ENCODE measurements around the gene SCN8A.

SCN8A gene

DNA sequence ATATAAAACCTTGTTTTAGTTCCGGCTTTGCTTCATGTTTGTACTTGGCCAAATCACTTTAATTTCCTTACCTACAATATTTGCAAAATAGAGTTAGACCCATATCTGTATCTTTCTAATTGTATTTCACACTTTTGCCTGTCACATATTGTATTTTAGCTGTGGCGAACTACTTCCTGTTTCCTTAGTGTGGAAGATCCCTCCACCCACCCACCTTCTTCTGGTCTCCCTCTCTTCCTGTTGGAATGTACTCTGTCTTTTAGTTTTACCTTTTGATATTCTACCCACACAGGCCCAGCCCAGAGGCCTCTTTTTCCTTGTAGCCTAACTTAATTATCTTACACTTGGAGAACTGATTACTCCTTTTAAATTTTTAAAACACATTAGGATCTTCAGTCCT is 78.2 kb downstream of the SCN8A start:
- Mint-ChIP-seq H3K27me3 (no peaks in the 10 kb centered on the region), H3K4me1 (ENCODE audit: low read depth) (peaks cover 5% of the 10 kb centered on the region), H3K36me3 (ENCODE audit: low read depth) (no peaks in the 10 kb centered on the region), H3K27ac (no peak overlapping the region), H3K9me3 (no peaks in the 10 kb centered on the region), H3K4me3 (no peak overlapping the region)
- intact Hi-C loops (cut with micrococcal nuclease): no loop called here

DNA sequence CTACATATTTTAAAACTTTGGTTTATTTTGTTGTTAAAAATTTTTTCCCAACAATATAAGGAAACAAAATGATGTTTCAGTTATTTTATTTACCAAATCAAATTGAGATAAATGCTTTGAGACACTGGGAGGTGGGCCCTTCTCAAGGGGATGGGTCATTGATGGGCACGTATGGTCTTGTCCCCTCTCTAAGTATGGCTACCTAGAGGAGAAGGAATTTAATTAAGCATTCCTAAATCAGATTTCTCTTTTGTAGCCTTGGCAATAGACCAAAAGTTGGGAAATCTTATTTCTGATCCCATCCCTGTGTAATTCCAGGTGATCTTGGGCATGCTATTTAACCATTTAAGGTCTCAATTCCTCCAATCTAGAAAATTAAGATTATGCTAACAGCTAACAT is 79.0 kb downstream of the SCN8A start:
- no peak overlapping the region for H3K27ac Mint-ChIP-seq
- intact Hi-C loops (cut with micrococcal nuclease): no loop called here
- H3K4me3 Mint-ChIP-seq: no peak overlapping the region

GRCh38 chr12:51672334-51672733 is 81.3 kb downstream of the SCN8A start:
- no peaks in the 10 kb centered on the region for H3K27me3 Mint-ChIP-seq
- intact Hi-C loops (cut with micrococcal nuclease): no loop called here
- peaks cover 5% of the 10 kb centered on the region for H3K4me1 Mint-ChIP-seq (ENCODE audit: low read depth)
- H3K27ac Mint-ChIP-seq: no peak overlapping the region
- H3K9me3 Mint-ChIP-seq: no peaks in the 10 kb centered on the region
- no peak overlapping the region for H3K4me3 Mint-ChIP-seq
- no peaks in the 10 kb centered on the region for H3K36me3 Mint-ChIP-seq (ENCODE audit: low read depth)

More for the DNA sequence above, 79.0 kb downstream of the SCN8A start:
- H3K36me3 Mint-ChIP-seq (ENCODE audit: low read depth): no peaks in the 10 kb centered on the region
- peaks cover 5% of the 10 kb centered on the region for H3K4me1 Mint-ChIP-seq (ENCODE audit: low read depth)
- no peaks in the 10 kb centered on the region for H3K27me3 Mint-ChIP-seq
- H3K9me3 Mint-ChIP-seq: no peaks in the 10 kb centered on the region

- H3K27me3 Mint-ChIP-seq: no peaks in the 10 kb centered on the region
- intact Hi-C loops (cut with micrococcal nuclease): no loop called here
- H3K4me3 Mint-ChIP-seq: no peak overlapping the region
- no peaks in the 10 kb centered on the region for H3K36me3 Mint-ChIP-seq (ENCODE audit: low read depth)
- H3K4me1 Mint-ChIP-seq (ENCODE audit: low read depth): no peaks in the 10 kb centered on the region
- no peak overlapping the region for H3K27ac Mint-ChIP-seq
- H3K9me3 Mint-ChIP-seq: no peaks in the 10 kb centered on the region
Observed at GRCh38 chr12:51675071-51675803, 84.2 kb downstream of the SCN8A start.

- Mint-ChIP-seq H3K4me1 (ENCODE audit: low read depth) (no peaks in the 10 kb centered on the region), H3K36me3 (ENCODE audit: low read depth) (no peaks in the 10 kb centered on the region), H3K27ac (no peak overlapping the region), H3K4me3 (no peak overlapping the region), H3K9me3 (no peaks in the 10 kb centered on the region), H3K27me3 (no peaks in the 10 kb centered on the region)
- intact Hi-C loops (cut with micrococcal nuclease): no loop called here
Observed at GRCh38 chr12:51676875-51677274, 85.8 kb downstream of the SCN8A start.

- Mint-ChIP-seq H3K27me3 (no peaks in the 10 kb centered on the region), H3K36me3 (ENCODE audit: low read depth) (no peaks in the 10 kb centered on the region), H3K4me3 (no peak overlapping the region), H3K9me3 (no peaks in the 10 kb centered on the region), H3K27ac (no peak overlapping the region), H3K4me1 (ENCODE audit: low read depth) (no peaks in the 10 kb centered on the region)
- intact Hi-C loops (cut with micrococcal nuclease): no loop called here
Observed at GRCh38 chr12:51677284-51677968, 86.4 kb downstream of the SCN8A start.

DNA sequence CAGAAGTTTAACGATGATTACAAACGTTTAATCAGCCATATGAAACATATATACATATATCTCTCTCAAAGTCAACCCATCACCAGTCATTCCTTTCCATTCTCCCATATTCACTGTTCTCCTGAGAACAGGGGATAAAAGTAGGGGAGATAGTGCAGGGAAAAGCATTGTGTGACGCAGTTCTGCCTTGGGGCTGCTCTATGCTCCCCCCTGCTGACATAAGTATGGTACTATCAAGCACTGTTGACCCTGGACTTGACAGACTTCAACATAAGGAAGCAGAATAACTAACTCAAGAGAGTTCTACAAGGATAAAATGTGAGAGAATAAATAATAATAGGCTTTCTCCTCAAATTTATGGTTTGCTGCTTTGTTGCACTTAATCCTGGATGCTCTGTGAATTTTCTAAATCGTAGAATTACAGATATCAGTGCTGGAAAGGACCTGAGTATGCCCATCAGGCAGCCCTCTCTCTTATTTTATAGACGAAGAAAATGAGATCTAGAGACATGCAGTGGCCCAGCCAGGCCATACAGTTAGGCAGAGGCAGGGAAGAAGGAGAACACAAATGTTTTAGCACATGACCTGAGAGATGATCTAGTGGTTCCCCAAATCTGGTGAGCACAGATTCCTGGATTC is 87.2 kb downstream of the SCN8A start:
- intact Hi-C loops (cut with micrococcal nuclease): no loop called here
- Mint-ChIP-seq H3K4me3 (no peak overlapping the region), H3K27me3 (no peaks in the 10 kb centered on the region), H3K9me3 (no peaks in the 10 kb centered on the region), H3K36me3 (ENCODE audit: low read depth) (no peaks in the 10 kb centered on the region), H3K27ac (no peak overlapping the region), H3K4me1 (ENCODE audit: low read depth) (no peaks in the 10 kb centered on the region)

DNA sequence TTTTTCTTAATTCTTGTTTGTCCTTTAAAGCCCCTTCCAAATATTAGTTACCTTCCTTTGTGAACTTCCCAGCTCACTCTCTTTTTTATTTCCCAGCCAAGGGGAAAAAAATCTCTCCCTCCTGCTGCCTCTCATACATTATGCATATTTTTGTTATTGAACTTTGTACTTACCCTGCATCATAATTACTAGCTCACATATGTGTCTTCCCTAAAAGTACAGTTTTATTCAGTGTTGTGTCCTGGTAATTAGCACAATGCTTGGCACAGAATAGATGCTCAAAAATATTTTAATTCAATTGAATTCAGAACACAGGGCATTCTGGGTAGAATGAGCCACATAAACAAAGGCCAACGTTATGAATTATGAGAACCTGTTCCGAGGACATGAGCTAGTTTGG is 91.9 kb downstream of the SCN8A start:
- Mint-ChIP-seq H3K9me3 (no peaks in the 10 kb centered on the region), H3K4me1 (ENCODE audit: low read depth) (peaks cover 17% of the 10 kb centered on the region), H3K4me3 (no peak overlapping the region), H3K27me3 (no peaks in the 10 kb centered on the region), H3K36me3 (ENCODE audit: low read depth) (no peaks in the 10 kb centered on the region), H3K27ac (no peak overlapping the region)
- intact Hi-C loops (cut with micrococcal nuclease): no loop called here

GRCh38 chr12:51683763-51684357 is 92.8 kb downstream of the SCN8A start:
- Mint-ChIP-seq H3K27me3 (no peaks in the 10 kb centered on the region), H3K36me3 (ENCODE audit: low read depth) (no peaks in the 10 kb centered on the region), H3K27ac (no peak overlapping the region), H3K9me3 (no peaks in the 10 kb centered on the region), H3K4me1 (ENCODE audit: low read depth) (peaks cover 17% of the 10 kb centered on the region), H3K4me3 (no peak overlapping the region)
- intact Hi-C loops (cut with micrococcal nuclease): no loop called here

- H3K36me3 Mint-ChIP-seq (ENCODE audit: low read depth): no peaks in the 10 kb centered on the region
- H3K27me3 Mint-ChIP-seq: no peaks in the 10 kb centered on the region
- H3K4me1 Mint-ChIP-seq (ENCODE audit: low read depth): peaks cover 17% of the 10 kb centered on the region
- H3K27ac Mint-ChIP-seq: no peak overlapping the region
- no peaks in the 10 kb centered on the region for H3K9me3 Mint-ChIP-seq
- intact Hi-C loops (cut with micrococcal nuclease): no loop called here
- H3K4me3 Mint-ChIP-seq: no peak overlapping the region
Observed at GRCh38 chr12:51686727-51687126, 95.7 kb downstream of the SCN8A start.

GRCh38 chr12:51687177-51687576 is 96.1 kb downstream of the SCN8A start:
- H3K4me3 Mint-ChIP-seq: no peak overlapping the region
- no peaks in the 10 kb centered on the region for H3K36me3 Mint-ChIP-seq (ENCODE audit: low read depth)
- no peak overlapping the region for H3K27ac Mint-ChIP-seq
- H3K27me3 Mint-ChIP-seq: no peaks in the 10 kb centered on the region
- no peaks in the 10 kb centered on the region for H3K9me3 Mint-ChIP-seq
- intact Hi-C loops (cut with micrococcal nuclease): no loop called here
- peaks cover 21% of the 10 kb centered on the region for H3K4me1 Mint-ChIP-seq (ENCODE audit: low read depth)

DNA sequence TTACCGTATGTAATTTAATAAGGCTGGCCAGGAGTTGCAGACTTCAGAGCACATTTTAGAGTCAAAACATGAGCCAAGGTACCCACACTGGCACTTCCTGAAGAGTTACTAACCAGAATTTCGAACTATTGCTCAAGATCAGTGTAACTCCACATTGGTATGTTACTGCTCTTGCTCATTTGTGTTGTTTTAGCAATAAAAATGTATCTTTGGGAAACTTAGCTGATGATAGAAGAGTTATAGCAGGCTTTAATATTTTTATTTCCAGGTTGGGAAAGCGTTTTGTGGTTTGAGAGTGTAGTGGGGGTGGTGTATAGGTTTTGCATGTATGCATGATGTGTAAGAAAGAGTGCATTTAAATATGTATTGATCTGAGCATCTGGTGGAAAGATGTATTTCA is 96.6 kb downstream of the SCN8A start:
- intact Hi-C loops (cut with micrococcal nuclease): no loop called here
- Mint-ChIP-seq H3K9me3 (no peaks in the 10 kb centered on the region), H3K4me1 (ENCODE audit: low read depth) (peaks cover 22% of the 10 kb centered on the region), H3K27me3 (no peaks in the 10 kb centered on the region), H3K36me3 (ENCODE audit: low read depth) (no peaks in the 10 kb centered on the region), H3K4me3 (no peak overlapping the region), H3K27ac (no peak overlapping the region)

DNA sequence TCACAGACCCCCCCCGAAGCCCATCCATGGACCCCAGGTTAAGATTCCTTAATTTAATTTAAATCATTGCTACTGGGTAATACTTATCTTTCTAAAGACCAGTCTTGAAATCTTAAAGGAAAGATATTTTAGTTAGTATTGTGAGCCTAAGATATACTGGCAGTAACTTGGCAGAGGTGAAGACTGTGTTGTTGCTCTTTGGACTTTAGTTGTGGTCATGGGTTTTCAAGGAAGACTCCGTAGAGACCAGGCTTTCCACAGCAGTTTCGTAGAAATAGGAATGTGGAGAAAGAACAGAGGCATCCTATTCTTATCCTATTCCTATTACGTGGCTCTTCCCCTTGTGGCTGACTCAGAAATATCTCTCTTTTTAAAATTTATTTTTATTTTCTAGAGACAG is 99.0 kb downstream of the SCN8A start:
- Mint-ChIP-seq H3K27me3 (no peaks in the 10 kb centered on the region), H3K9me3 (no peaks in the 10 kb centered on the region), H3K36me3 (ENCODE audit: low read depth) (no peaks in the 10 kb centered on the region), H3K4me3 (no peak overlapping the region), H3K4me1 (ENCODE audit: low read depth) (peaks cover 22% of the 10 kb centered on the region), H3K27ac (no peak overlapping the region)
- intact Hi-C loops (cut with micrococcal nuclease): loop anchor here (10.0 kb wide), 1 partner anchor 125 kb away; a partner anchor contains a TSS

DNA sequence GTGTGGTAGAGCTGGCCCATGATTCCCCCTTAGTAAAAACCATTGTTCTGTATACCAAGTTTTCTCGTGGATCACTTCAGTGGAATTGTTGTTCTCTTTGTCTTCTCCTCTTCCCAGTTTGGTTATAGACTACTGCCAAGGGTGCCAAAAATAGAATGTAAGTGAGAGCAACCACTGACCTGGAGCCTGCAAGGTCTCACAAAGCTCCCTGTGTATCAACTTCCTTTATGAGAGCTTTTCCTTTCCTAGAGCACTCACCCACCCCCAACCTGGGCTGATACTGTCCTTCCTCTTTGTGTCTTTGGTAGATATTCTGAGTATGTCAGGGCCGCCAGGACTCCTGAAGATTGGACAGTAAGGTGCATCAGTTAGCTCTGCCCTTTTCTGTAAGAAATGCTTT is 101.0 kb downstream of the SCN8A start:
- H3K27ac Mint-ChIP-seq: no peak overlapping the region
- no peak overlapping the region for H3K4me3 Mint-ChIP-seq
- no peaks in the 10 kb centered on the region for H3K9me3 Mint-ChIP-seq
- H3K4me1 Mint-ChIP-seq (ENCODE audit: low read depth): peaks cover 14% of the 10 kb centered on the region
- intact Hi-C loops (cut with micrococcal nuclease): loop anchor here (10.0 kb wide), 1 partner anchor 123 kb away; a partner anchor contains a TSS
- H3K36me3 Mint-ChIP-seq (ENCODE audit: low read depth): no peaks in the 10 kb centered on the region
- no peaks in the 10 kb centered on the region for H3K27me3 Mint-ChIP-seq
